ENCODE results near the gene DUSP5.

The DUSP5 gene

DNA sequence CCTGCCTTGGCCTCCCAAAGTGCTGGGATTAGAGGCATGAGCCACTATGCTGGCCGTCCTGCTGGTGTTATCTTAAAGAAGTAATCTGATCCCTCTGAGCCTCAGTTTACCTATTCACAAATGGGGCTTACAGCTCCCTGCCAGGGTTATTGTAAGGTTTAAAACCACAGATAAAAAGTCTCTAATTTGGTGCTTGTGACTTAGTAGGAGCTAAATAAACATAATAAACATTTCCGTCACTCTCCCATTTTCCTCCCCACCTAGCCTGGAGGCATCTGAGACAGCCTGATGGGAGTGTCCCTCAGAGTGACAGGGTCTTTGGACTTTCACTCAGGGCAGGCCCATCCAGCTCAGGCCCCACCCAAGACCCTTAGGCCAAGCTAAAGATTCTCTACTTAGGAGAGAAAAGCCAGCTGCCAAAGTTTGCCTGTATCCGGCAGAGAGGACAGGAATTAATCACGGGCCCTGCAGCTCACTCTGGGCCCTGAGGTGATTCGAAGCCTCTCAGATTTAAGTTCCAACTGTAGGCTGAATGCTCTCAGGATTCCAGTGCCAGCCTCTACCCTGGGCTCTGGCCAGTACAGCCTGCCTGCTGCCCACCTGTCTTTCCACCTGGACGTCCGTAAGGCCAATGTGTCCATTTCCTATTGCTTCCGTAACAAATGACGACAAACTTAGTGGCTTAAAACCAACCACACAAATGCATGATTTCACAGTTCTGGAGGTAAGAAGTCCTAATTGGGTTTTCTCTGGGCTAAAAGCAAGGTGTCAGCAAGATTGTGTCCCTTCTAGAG lies 21.8 kb upstream of the DUSP5 start:
- TF ChIP-seq EZH2 (optimal IDR thresholded peaks at IDR 0.05; ENCODE audit: low read depth, low read length) (no peak), EZH2phosphoT487 (IDR thresholded peaks at IDR 0.05; ENCODE audit: low read length) (no peak)
- TF ChIP-seq, protein P1, sequence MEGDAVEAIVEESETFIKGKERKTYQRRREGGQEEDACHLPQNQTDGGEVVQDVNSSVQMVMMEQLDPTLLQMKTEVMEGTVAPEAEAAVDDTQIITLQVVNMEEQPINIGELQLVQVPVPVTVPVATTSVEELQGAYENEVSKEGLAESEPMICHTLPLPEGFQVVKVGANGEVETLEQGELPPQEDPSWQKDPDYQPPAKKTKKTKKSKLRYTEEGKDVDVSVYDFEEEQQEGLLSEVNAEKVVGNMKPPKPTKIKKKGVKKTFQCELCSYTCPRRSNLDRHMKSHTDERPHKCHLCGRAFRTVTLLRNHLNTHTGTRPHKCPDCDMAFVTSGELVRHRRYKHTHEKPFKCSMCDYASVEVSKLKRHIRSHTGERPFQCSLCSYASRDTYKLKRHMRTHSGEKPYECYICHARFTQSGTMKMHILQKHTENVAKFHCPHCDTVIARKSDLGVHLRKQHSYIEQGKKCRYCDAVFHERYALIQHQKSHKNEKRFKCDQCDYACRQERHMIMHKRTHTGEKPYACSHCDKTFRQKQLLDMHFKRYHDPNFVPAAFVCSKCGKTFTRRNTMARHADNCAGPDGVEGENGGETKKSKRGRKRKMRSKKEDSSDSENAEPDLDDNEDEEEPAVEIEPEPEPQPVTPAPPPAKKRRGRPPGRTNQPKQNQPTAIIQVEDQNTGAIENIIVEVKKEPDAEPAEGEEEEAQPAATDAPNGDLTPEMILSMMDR (IDR thresholded peaks at IDR 0.05; ENCODE audit: low read length) = no peak
- Histone ChIP-seq H3K9ac (ENCODE audit: low read length) (no peak overlapping the region), H3K27me3 (replicated peaks; ENCODE audit: insufficient read depth, low read length) (no peaks in the 10 kb centered on the region), H3K79me2 (ENCODE audit: low read length) (no peaks in the 10 kb centered on the region), H3K9me3 (replicated peaks; ENCODE audit: insufficient read depth, low read length) (no peaks in the 10 kb centered on the region), H3K27ac (ENCODE audit: low read length) (no peak overlapping the region), H3K4me2 (ENCODE audit: low read depth, low read length) (no peak overlapping the region), H3K4me1 (ENCODE audit: low read length) (no peaks in the 10 kb centered on the region), H3F3A (ENCODE audit: insufficient read depth, low read length) (no peaks in the 10 kb centered on the region), H2AFZ (ENCODE audit: low read length) (no peak overlapping the region), H3K36me3 (replicated peaks; ENCODE audit: insufficient read depth, low read length) (no peaks in the 10 kb centered on the region), H3K4me3 (ENCODE audit: low read length) (no peak overlapping the region), H4K20me1 (ENCODE audit: insufficient read depth, low read length) (no peaks in the 10 kb centered on the region), H3K9me2 (replicated peaks; ENCODE audit: insufficient read depth, low read length) (no peaks in the 10 kb centered on the region)
- no peak for DNase-seq

DNA sequence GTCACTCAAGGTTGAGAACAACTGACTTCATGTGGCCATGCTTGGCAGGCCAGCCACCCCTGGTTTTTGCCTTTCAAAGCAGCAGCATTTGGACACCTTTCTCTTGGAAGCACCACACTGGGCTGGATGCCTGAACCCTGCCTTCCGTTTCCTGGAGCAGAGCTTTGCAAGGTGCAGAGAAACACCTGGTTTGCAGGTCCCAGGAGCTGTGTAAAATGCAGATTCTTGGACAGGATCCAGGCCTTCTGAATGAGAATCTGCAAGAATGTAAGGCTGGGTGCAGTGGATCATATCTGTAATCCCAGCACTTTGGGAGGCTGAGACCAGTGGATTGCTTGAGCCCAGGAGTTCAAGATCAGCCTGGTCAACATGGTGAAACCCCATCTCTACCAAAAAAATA lies 18.0 kb upstream of the DUSP5 start:
- H3K9ac ChIP-seq (ENCODE audit: low read length) = no peak overlapping the region
- TF ChIP-seq EZH2phosphoT487 (IDR thresholded peaks at IDR 0.05; ENCODE audit: low read length) (no peak), EZH2 (optimal IDR thresholded peaks at IDR 0.05; ENCODE audit: low read depth, low read length) (no peak)

DNA sequence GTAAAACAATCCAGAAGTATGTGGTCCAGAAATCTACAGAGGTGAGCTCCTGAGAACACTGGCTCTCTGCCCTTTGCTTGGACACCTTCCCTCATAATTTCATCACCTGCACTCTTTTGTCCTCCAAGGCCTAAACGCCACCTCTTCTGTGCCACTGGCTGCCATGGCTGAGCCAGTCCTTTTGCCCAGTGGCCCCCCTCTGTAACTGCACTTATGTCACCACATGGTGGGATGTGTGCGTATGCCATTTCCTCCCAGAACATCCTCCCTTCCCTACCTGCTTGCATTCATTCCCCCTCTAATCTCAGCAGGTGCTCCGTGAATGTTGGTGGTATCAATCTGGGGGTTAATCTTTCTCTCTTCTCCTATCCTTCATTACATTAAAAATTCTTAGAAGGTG lies 17.3 kb upstream of the DUSP5 start:
- Histone ChIP-seq H3K4me3 (ENCODE audit: low read length) (no peak overlapping the region), H3K9ac (ENCODE audit: low read length) (no peak overlapping the region), H3K79me2 (ENCODE audit: low read length) (no peaks in the 10 kb centered on the region), H3K4me1 (ENCODE audit: low read length) (no peaks in the 10 kb centered on the region), H3K4me2 (ENCODE audit: low read depth, low read length) (no peak overlapping the region), H3K36me3 (replicated peaks; ENCODE audit: insufficient read depth, low read length) (no peaks in the 10 kb centered on the region), H2AFZ (ENCODE audit: low read length) (no peak overlapping the region), H4K20me1 (ENCODE audit: insufficient read depth, low read length) (no peaks in the 10 kb centered on the region), H3K27ac (ENCODE audit: low read length) (no peak overlapping the region), H3K9me2 (replicated peaks; ENCODE audit: insufficient read depth, low read length) (no peaks in the 10 kb centered on the region), H3F3A (ENCODE audit: insufficient read depth, low read length) (no peaks in the 10 kb centered on the region), H3K9me3 (replicated peaks; ENCODE audit: insufficient read depth, low read length) (no peaks in the 10 kb centered on the region), H3K27me3 (replicated peaks; ENCODE audit: insufficient read depth, low read length) (no peaks in the 10 kb centered on the region)
- TF ChIP-seq EZH2 (optimal IDR thresholded peaks at IDR 0.05; ENCODE audit: low read depth, low read length) = no peak
- no peak for TF ChIP-seq EZH2phosphoT487 (IDR thresholded peaks at IDR 0.05; ENCODE audit: low read length)
- TF ChIP-seq, protein P1 (IDR thresholded peaks at IDR 0.05; ENCODE audit: low read length) = no peak
- DNase-seq = no peak

More for the DNA sequence above, 18.0 kb upstream of the DUSP5 start:
- H3K79me2 ChIP-seq (ENCODE audit: low read length) = no peaks in the 10 kb centered on the region
- H3K4me1 ChIP-seq (ENCODE audit: low read length) = no peaks in the 10 kb centered on the region
- H3K27me3 ChIP-seq (replicated peaks; ENCODE audit: insufficient read depth, low read length) = no peaks in the 10 kb centered on the region
- no peaks in the 10 kb centered on the region for H3K36me3 ChIP-seq (replicated peaks; ENCODE audit: insufficient read depth, low read length)
- H3K4me2 ChIP-seq (ENCODE audit: low read depth, low read length) = no peak overlapping the region
- H3K4me3 ChIP-seq (ENCODE audit: low read length) = no peak overlapping the region
- no peaks in the 10 kb centered on the region for H4K20me1 ChIP-seq (ENCODE audit: insufficient read depth, low read length)
- DNase-seq = no peak
- no peaks in the 10 kb centered on the region for H3K9me2 ChIP-seq (replicated peaks; ENCODE audit: insufficient read depth, low read length)
- H3K9me3 ChIP-seq (replicated peaks; ENCODE audit: insufficient read depth, low read length) = no peaks in the 10 kb centered on the region
- no peak overlapping the region for H2AFZ ChIP-seq (ENCODE audit: low read length)
- H3K27ac ChIP-seq (ENCODE audit: low read length) = no peak overlapping the region
- no peaks in the 10 kb centered on the region for H3F3A ChIP-seq (ENCODE audit: insufficient read depth, low read length)

DNA sequence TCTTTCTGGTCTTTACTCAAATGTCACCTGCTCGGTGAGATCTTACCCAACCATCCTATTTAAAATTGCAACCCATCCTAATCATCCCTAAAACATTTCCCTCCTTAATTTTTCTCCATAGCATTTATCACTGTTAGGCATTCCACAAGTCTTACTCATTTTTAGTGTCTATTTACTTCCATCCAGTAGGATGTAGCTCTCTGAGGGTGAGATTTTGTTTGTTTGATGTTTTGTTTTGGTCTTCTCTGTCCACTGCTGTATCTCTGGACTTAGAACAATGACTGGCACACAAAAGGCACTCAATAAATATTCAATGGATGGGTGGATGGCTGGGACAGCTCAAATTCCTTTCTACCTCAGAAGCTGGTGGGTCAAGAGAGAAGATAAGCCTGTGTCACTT lies 15.8 kb upstream of the DUSP5 start:
- H3K4me1 ChIP-seq (ENCODE audit: low read length) = no peaks in the 10 kb centered on the region
- no peak overlapping the region for H3K9ac ChIP-seq (ENCODE audit: low read length)
- H3K9me3 ChIP-seq (replicated peaks; ENCODE audit: insufficient read depth, low read length) = no peaks in the 10 kb centered on the region
- no peak for TF ChIP-seq EZH2 (optimal IDR thresholded peaks at IDR 0.05; ENCODE audit: low read depth, low read length)
- H3K27me3 ChIP-seq (replicated peaks; ENCODE audit: insufficient read depth, low read length) = no peaks in the 10 kb centered on the region
- no peak overlapping the region for H3K4me3 ChIP-seq (ENCODE audit: low read length)
- H3K9me2 ChIP-seq (replicated peaks; ENCODE audit: insufficient read depth, low read length) = no peaks in the 10 kb centered on the region
- no peaks in the 10 kb centered on the region for H3K36me3 ChIP-seq (replicated peaks; ENCODE audit: insufficient read depth, low read length)
- H4K20me1 ChIP-seq (ENCODE audit: insufficient read depth, low read length) = no peaks in the 10 kb centered on the region
- DNase-seq = no peak
- no peaks in the 10 kb centered on the region for H3K79me2 ChIP-seq (ENCODE audit: low read length)
- no peak overlapping the region for H3K4me2 ChIP-seq (ENCODE audit: low read depth, low read length)
- H3F3A ChIP-seq (ENCODE audit: insufficient read depth, low read length) = no peaks in the 10 kb centered on the region
- no peak overlapping the region for H2AFZ ChIP-seq (ENCODE audit: low read length)
- H3K27ac ChIP-seq (ENCODE audit: low read length) = no peak overlapping the region
